OCI-LY3 (cell line): ENCODE results near the gene PIK3C2B.
A peak's percentile ranks its signal among the peaks of the same experiment; 100 is the strongest.

Source experiments
- H2AFZ ChIP-seq: fragments of 200-600, 300-600 bp; shearing (Covaris generic); 2 replicates; pipeline ENCODE4 v1.6.0; 2014; ENCODE audit warnings: antibody characterized with exemption, low read depth, low read length
- H3K27ac ChIP-seq: fragments of 200-600, 300-600 bp; sonication (generic); 2 replicates; pipeline ENCODE4 v1.5.1; 2014; ENCODE audit warnings: mild to moderate bottlenecking, low read length, moderate library complexity, mixed read lengths
- H3K27me3 ChIP-seq: fragments of 200-600, 300-600 bp; sonication (generic); 2 replicates; pipeline ENCODE4 v1.6.1; 2014; ENCODE audit warnings: low read depth, low read length, mixed read lengths
- H3K36me3 ChIP-seq: fragments of 200-600, 300-600 bp; sonication (generic); replicated peaks from 2 replicates; pipeline ENCODE3; 2014; ENCODE audit warnings: low read depth, low read length, mixed read lengths
- H3K4me1 ChIP-seq: fragments of 300-600, 200-600 bp; sonication (generic); 2 replicates; pipeline ENCODE4 v1.6.1; 2014; ENCODE audit warnings: low read length, mixed read lengths
- H3K4me2 ChIP-seq: fragments of 200-600, 300-600 bp; sonication (generic); 2 replicates; pipeline ENCODE4 v1.6.1; 2014; ENCODE audit warnings: low read length, mixed read lengths
- H3K4me3 ChIP-seq: fragments of 300-600, 200-600 bp; sonication (generic); 2 replicates; pipeline ENCODE4 v1.5.1; 2014; ENCODE audit warnings: antibody characterized with exemption, mild to moderate bottlenecking, low read length, moderate library complexity
- H3K79me2 ChIP-seq: fragments of 300-600, 200-600 bp; shearing (Covaris generic); 2 replicates; pipeline ENCODE4 v1.6.1; 2014; ENCODE audit warnings: mild to moderate bottlenecking, low read length, mixed read lengths
- H3K9ac ChIP-seq: fragments of 300-600, 200-600 bp; shearing (Covaris generic); 2 replicates; pipeline ENCODE4 v1.6.0; 2014; ENCODE audit warnings: mild to moderate bottlenecking, low read length, moderate library complexity
- H3K9me3 ChIP-seq: fragments of 200-600, 300-600 bp; shearing (Covaris generic); 2 replicates; pipeline ENCODE4 v1.6.1; 2014; ENCODE audit warnings: low read length, mixed read lengths; ENCODE audit not compliant: insufficient read depth
- H4K20me1 ChIP-seq: fragments of 200-600, 300-600 bp; sonication (generic); 2 replicates; pipeline ENCODE4 v1.6.1; 2016; ENCODE audit warnings: low read length, mixed read lengths; ENCODE audit not compliant: insufficient read depth
- EZH2phosphoT487 ChIP-seq: fragments of 200-600 bp; shearing (Covaris generic); IDR thresholded peaks from 2 replicates; pipeline ENCODE4 v1.6.1; 2018; ENCODE audit warnings: antibody characterized with exemption, mixed run types, low read depth
- TF ChIP-seq, protein P1 (sequence below): fragments of 200-600, 300-600 bp; sonication (generic); IDR thresholded peaks from 2 replicates; pipeline ENCODE4 v1.5.1; 2014; ENCODE audit warnings: antibody characterized with exemption, low read length, low read depth

The PIK3C2B gene

DNA sequence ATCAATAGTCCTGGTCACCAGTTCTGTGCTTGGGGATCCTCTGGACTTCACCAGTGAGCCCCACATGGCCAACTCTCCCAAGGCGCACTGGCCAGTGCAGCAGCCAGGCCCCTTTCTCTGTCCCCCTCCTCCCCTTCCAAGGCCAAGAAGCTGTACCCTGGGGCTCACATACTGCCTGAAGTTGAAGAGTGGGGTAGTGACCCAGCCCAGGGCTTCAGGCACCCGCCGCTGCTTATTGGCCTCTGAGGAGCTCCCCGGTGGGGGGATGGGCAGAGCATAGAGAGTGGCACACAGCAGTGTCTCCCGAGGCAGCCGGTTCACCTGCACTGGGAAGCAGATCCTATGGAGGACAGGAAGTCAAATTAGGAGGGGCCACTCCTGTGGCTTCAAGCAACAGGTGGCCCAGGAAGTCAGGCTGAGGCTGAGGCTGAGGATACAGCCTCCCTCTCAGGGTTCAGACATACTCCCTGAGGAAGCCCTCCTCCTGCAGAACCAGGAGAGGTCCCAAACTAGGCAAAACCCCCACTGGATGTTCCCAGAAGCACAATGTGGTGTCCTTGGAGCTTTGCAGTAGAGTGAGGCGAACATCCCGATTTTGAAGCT, 44.8 kb downstream of the PIK3C2B start:
- H3K36me3 ChIP-seq = peaks cover 36% of the 10 kb centered on the region
- TF ChIP-seq, protein P1, sequence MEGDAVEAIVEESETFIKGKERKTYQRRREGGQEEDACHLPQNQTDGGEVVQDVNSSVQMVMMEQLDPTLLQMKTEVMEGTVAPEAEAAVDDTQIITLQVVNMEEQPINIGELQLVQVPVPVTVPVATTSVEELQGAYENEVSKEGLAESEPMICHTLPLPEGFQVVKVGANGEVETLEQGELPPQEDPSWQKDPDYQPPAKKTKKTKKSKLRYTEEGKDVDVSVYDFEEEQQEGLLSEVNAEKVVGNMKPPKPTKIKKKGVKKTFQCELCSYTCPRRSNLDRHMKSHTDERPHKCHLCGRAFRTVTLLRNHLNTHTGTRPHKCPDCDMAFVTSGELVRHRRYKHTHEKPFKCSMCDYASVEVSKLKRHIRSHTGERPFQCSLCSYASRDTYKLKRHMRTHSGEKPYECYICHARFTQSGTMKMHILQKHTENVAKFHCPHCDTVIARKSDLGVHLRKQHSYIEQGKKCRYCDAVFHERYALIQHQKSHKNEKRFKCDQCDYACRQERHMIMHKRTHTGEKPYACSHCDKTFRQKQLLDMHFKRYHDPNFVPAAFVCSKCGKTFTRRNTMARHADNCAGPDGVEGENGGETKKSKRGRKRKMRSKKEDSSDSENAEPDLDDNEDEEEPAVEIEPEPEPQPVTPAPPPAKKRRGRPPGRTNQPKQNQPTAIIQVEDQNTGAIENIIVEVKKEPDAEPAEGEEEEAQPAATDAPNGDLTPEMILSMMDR = no peak
- no peak for TF ChIP-seq EZH2phosphoT487
- no peaks in the 10 kb centered on the region for H4K20me1 ChIP-seq
- H3K4me2 ChIP-seq = no peak overlapping the region
- H3K4me3 ChIP-seq = no peak overlapping the region
- H3K9me3 ChIP-seq = no peaks in the 10 kb centered on the region
- no peak overlapping the region for H3K27ac ChIP-seq
- H3K9ac ChIP-seq = no peak overlapping the region
- no peaks in the 10 kb centered on the region for H3K79me2 ChIP-seq
- no peak overlapping the region for H2AFZ ChIP-seq
- no peaks in the 10 kb centered on the region for H3K27me3 ChIP-seq
- H3K4me1 ChIP-seq = peaks cover 70% of the 10 kb centered on the region

DNA sequence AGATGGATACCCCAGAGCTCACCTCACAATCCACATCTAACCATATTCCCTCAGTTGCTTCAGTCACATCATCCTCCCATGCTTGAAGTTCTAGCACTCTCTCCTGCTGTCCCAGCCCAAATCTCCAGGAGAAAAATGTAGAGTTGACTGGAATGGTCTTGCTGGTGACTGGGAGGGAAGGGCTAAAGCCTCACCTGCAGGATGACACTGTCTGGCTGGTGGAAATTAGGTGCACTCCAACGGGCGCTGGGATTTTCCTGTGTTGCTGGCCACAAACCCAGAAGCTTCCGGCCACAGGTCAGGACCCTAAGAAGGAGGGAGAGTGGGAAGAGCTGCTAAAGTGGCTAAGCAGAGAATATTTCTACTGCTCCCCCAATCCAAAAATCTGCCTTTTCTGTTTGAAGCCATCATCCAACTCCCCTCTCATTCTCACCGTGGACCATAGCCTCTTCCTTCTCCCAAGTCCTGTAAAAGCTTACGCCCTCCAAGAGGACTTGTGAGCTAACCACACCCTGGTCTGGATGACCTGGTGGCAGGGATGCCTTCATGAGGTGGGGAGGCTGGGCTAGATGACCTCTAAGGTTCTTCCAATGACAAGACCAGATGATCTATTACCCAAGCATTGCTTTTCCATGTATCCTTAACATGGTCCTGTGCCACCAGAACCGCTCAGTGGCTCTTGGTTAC, 45.5 kb downstream of the PIK3C2B start:
- Histone ChIP-seq H3K9me3 (no peaks in the 10 kb centered on the region), H3K4me1 (peaks cover 70% of the 10 kb centered on the region), H4K20me1 (no peaks in the 10 kb centered on the region), H3K79me2 (no peaks in the 10 kb centered on the region), H3K4me3 (no peak overlapping the region), H3K36me3 (peaks cover 39% of the 10 kb centered on the region), H3K4me2 (peak overlapping the region; percentile 21), H3K27me3 (no peaks in the 10 kb centered on the region), H3K27ac (no peak overlapping the region), H2AFZ (no peak overlapping the region), H3K9ac (no peak overlapping the region)
- no peak for TF ChIP-seq EZH2phosphoT487
- TF ChIP-seq, protein P1 = no peak

DNA sequence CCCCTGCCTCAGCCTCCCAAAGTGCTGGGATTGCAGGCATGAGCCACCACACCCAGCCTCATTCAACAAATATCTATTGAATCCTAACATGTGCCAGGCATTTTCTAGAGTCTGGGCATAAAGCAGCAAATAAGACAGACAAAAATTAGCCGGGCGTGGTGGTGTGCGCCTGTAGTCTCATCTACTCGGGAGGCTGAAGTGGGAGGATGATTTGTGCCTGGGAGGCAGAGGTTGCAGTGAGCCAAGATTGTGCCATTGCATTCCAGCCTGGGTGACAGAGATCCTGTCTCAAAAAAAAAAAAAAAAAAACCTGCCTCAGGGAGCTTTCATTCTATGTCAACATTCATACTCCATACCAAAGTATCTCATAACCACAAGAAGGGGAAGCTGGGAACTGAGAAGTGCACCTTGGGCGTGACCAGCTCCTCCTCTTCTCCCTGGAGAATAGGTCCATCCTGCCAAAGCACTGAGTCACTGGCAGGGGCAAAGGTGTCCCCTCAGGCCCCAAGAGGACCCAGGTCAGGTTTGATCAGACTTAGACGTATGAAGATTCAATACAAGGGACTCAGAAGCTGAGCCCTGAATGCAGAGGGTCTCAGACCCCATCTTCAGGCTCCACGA, 46.2 kb downstream of the PIK3C2B start:
- Histone ChIP-seq H3K4me2 (peak overlapping the region; percentile 21), H3K27me3 (no peaks in the 10 kb centered on the region), H4K20me1 (no peaks in the 10 kb centered on the region), H2AFZ (no peak overlapping the region), H3K4me3 (no peak overlapping the region), H3K36me3 (peaks cover 46% of the 10 kb centered on the region), H3K9me3 (no peaks in the 10 kb centered on the region), H3K9ac (no peak overlapping the region), H3K27ac (no peak overlapping the region), H3K4me1 (peaks cover 65% of the 10 kb centered on the region), H3K79me2 (no peaks in the 10 kb centered on the region)
- no peak for TF ChIP-seq EZH2phosphoT487
- TF ChIP-seq, protein P1 = no peak

DNA sequence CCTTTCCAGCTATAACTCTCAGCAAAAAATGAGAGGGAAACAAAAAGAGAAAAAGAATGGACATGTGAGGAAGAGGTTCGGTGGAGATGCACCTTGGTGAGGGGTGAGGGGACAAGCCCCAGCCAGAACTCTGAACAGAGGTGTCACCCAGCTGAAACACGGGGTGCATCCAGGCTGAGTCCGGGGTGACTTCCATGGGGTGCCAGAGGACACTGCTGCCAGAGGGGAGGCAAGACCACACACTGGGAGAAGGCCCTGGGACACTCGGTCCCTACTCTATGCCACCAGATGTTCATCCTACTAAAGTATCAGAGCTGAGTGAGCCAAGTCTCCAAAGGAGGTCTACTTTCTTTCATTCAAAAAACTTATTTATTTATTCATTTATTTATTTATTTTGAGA, 46.9 kb downstream of the PIK3C2B start:
- Histone ChIP-seq H3K4me3 (no peak overlapping the region), H3K27ac (no peak overlapping the region), H3K4me1 (peaks cover 58% of the 10 kb centered on the region), H3K9me3 (no peaks in the 10 kb centered on the region), H4K20me1 (no peaks in the 10 kb centered on the region), H3K9ac (no peak overlapping the region), H3K4me2 (no peak overlapping the region), H3K27me3 (no peaks in the 10 kb centered on the region), H3K36me3 (peaks cover 53% of the 10 kb centered on the region), H3K79me2 (no peaks in the 10 kb centered on the region), H2AFZ (no peak overlapping the region)
- no peak for TF ChIP-seq EZH2phosphoT487
- TF ChIP-seq, protein P1 = no peak
